RCC 7860 (cell line): ENCODE results near the gene PRSS1.

Experiments
- DNase-seq: peaks from one replicate; pipeline ENCODE4 v3.0.0-alpha.2; 2015; ENCODE audit warnings: low spot score
- FAIRE-seq: peaks from 2 replicates; lab custom pipeline; 2012; peaks lifted over from hg19 to GRCh38; lab: Jason Lieb, UNC

PRSS1 gene

GRCh38 chr7:142791502-142791901 lies 42.2 kb downstream of the PRSS1 start:
- FAIRE-seq, result no peak
- DNase-seq, result no peak

DNA sequence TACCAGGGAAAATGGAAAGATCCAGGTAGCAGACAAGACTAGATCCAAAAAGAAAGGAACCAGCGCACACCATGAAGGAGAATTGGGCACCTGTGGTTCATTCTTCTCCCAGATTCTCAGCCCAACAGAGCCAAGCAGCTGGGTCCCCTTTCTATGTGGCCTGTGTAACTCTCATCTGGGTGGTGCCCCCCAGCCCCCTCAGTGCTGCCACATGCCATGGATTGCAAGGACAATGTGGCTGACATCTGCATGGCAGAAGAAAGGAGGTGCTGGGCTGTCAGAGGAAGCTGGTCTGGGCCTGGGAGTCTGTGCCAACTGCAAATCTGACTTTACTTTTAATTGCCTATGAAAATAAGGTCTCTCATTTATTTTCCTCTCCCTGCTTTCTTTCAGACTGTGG lies 42.9 kb downstream of the PRSS1 start:
- no peak for DNase-seq
- no peak for FAIRE-seq

DNA sequence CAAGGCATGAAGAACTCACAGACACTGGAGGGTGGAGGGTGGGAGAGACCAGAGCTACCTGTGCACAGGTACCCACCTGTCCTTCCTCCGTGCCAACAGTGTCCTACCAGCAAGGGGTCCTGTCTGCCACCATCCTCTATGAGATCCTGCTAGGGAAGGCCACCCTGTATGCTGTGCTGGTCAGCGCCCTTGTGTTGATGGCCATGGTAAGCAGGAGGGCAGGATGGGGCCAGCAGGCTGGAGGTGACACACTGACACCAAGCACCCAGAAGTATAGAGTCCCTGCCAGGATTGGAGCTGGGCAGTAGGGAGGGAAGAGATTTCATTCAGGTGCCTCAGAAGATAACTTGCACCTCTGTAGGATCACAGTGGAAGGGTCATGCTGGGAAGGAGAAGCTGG lies 43.3 kb downstream of the PRSS1 start:
- DNase-seq (no peak), FAIRE-seq (no peak)

GRCh38 chr7:142793156-142793555 lies 43.9 kb downstream of the PRSS1 start:
- DNase-seq, result no peak
- no peak for FAIRE-seq

- no peak for FAIRE-seq
- DNase-seq, result no peak
Observed at GRCh38 chr7:142795339-142795863, 46.1 kb downstream of the PRSS1 start.

- FAIRE-seq, result no peak
- no peak for DNase-seq
Observed at GRCh38 chr7:142796001-142796500, 46.8 kb downstream of the PRSS1 start.

- FAIRE-seq (no peak), DNase-seq (no peak)
Observed at GRCh38 chr7:142796501-142797390, 47.5 kb downstream of the PRSS1 start.

DNA sequence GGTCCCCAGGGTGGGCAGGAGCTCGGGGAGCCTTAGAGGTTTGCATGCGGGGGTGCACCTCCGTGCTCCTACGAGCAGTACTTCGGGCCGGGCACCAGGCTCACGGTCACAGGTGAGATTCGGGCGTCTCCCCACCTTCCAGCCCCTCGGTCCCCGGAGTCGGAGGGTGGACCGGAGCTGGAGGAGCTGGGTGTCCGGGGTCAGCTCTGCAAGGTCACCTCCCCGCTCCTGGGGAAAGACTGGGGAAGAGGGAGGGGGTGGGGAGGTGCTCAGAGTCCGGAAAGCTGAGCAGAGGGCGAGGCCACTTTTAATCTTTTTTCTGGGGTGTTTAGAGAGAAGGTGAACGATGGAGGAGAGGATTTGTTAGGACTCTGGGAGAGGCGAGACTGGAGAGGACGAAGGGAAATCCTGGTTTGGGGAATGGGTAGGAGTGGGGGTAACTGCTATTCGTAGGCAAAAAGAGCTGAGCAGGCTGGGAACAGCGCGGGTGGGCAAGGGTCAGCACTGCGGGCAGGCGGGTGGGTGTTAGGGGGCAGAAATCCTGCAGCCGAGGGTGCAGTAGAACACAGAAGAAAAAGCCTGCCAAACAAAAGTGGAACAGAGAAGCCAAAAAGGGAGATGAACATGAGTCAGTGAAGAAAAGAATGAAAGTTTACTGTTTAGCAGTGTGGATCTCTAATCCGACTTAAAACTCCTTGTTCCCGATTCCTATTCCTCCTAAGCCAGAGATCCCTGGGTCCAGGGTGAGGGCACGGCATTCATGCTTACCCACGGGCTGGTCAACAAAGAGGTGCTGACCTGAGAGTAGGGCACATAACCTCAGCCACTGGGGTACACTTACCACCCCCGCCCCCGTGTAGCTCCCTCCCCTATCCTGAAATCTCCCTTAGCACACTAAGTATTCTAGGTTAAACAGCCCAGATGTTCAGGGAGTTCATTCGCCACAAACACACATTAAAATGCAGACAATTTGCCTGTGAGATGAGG lies 48.4 kb downstream of the PRSS1 start:
- DNase-seq (no peak), FAIRE-seq (no peak)

DNA sequence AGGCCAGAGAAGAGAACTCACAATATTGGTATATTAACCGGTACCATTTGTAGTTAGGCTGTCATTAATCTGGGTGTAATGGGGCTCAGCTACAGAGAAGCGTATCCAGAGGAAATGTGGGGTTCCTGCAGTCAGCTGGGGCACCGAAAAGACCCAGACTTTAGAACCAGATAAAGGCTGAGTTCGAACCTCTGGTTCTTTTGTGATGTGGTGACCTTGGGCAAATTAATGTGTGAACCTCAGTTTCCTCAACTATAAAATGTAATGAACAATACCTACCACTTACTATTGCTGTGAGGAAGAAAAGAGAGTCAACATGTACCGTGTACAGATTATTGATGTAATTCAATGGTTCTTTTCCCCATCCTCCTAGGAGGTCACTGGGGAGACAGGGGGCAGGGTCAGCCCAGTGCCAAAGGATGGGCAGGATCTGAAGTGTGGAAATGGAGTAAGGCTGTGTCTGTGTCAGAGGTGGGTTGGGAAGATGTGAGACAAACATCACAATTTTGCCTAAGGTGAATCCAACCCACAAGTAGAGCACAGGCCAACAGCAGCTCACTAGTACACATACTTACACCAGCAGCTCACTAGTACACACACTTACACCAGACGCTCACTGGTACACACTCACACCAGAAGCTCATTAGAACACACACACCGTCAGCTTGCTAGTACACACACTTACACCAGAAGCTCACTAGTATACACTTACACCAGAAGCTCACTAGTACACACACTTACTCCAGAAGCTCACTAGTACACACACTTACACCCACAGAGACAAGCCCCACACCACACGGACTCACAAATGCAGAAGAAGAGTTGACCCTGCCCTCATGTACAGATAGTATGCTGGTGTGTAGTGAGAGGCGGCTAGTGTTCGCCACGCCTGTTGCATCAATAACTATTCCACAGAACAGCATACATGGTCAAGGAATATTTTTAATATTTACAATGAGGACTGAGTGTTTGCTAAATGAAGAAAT lies 49.5 kb downstream of the PRSS1 start:
- no peak for FAIRE-seq
- DNase-seq, result no peak

GRCh38 chr7:142799437-142799835 lies 50.2 kb downstream of the PRSS1 start:
- FAIRE-seq, result no peak
- DNase-seq, result no peak

GRCh38 chr7:142800088-142800487 lies 50.8 kb downstream of the PRSS1 start:
- DNase-seq (no peak), FAIRE-seq (no peak)

DNA sequence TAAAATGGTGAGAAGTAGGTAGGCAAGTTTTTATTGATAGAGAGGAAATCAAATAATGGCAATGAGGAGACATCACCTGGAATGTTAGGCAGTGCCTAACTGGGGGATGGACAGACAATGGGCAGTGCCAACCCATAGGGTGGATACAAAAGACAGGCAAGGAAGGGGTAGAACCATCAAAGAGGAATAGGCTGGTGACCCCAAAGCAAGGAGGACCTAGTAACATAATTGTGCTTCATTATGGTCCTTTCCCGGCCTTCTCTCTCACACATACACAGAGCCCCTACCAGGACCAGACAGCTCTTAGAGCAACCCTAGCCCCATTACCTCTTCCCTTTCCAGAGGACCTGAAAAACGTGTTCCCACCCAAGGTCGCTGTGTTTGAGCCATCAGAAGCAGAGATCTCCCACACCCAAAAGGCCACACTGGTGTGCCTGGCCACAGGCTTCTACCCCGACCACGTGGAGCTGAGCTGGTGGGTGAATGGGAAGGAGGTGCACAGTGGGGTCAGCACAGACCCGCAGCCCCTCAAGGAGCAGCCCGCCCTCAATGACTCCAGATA lies 51.5 kb downstream of the PRSS1 start:
- no peak for FAIRE-seq
- DNase-seq, result no peak

- FAIRE-seq (no peak), DNase-seq (no peak)
Observed at GRCh38 chr7:142801601-142802295, 52.5 kb downstream of the PRSS1 start.

DNA sequence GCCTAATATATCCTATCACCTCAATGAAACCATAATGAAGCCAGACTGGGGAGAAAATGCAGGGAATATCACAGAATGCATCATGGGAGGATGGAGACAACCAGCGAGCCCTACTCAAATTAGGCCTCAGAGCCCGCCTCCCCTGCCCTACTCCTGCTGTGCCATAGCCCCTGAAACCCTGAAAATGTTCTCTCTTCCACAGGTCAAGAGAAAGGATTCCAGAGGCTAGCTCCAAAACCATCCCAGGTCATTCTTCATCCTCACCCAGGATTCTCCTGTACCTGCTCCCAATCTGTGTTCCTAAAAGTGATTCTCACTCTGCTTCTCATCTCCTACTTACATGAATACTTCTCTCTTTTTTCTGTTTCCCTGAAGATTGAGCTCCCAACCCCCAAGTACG lies 53.0 kb downstream of the PRSS1 start:
- no peak for DNase-seq
- FAIRE-seq, result no peak
